Measurements from ENCODE around the gene GFY. TPM values are rescaled to one million over a fixed set of nuclear protein-coding genes. Genes with fewer than 3 reads are reported as not detected.

Gene GFY
- total and polyA plus RNA-seq, 2 donors (not counting 1 experiment from before 2014, with no cell fraction given): not detected

DNA sequence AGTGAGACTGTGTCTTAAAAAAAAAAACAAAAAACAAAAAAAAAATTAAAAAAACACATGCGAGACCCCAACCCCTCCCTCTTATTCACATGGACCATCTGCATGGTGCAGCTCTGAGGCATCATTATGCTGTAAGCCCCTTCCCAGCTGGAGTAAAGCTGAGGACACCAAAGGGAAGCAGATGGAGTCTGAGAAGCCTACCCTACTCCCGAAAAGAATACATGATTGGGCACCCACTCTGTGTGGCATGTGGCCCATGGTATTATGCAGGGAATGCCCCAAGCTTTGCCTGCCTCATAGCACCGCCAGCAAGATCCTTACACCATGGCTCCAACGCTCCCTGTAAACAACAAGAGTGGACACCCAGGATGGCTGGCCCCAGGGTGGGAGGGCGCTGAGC lies 6.7 kb upstream of the GFY start:
- H3K9me3 ChIP-seq (ENCODE audit: control extremely low read depth in 1 of 3, control insufficient read depth in 2 of 3, insufficient read depth in 1 of 3, low read length in 2 of 3): peaks cover 0 to 26% (median 0%) of the 10 kb centered on the region in 3 donors
- WGBS (ENCODE audit: insufficient coverage): 100% methylated on average over 1 of the region's 5 CpGs
- POLR2A ChIA-PET: no interaction called here
- CTCF ChIA-PET: interaction anchor here (1.2 to 2.1 kb wide), 3 partner anchors 11 to 27 kb away, joined by 5 to 8 read pairs (median 6); no protein-coding TSS in a partner anchor
- peaks cover 52% of the 10 kb centered on the region for H3K27me3 Mint-ChIP-seq
- H4K20me1 ChIP-seq (ENCODE audit: control insufficient read depth, insufficient read depth, low read length, poor library complexity, severe bottlenecking): no peaks in the 10 kb centered on the region
- H3K27me3 ChIP-seq (replicated peaks in 1 of 4; ENCODE audit: control extremely low read depth in 1 of 4, control insufficient read depth in 3 of 4, insufficient read depth in 4 of 4, low read length in 3 of 4): peaks cover 0 to 72% (median 46%) of the 10 kb centered on the region in 4 experiments
- H3K79me2 ChIP-seq (ENCODE audit: control insufficient read depth, insufficient read depth, low read length): no peaks in the 10 kb centered on the region
- H3K4me1 ChIP-seq (ENCODE audit: control insufficient read depth in 2 of 2, insufficient read depth in 2 of 2, low read length in 2 of 2): peaks cover 35 to 49% of the 10 kb centered on the region in 2 donors
- no peak overlapping the region for H3K27ac ChIP-seq (ENCODE audit: low read length in 2 of 2)
- intact Hi-C loops (cut with micrococcal nuclease): no loop called here
- H3K36me3 ChIP-seq (replicated peaks in 1 of 2; ENCODE audit: control extremely low read depth in 1 of 2, control insufficient read depth in 1 of 2, extremely low read depth in 1 of 2, insufficient read depth in 2 of 2, low read length in 1 of 2): no peaks in the 10 kb centered on the region
- H2AFZ ChIP-seq (ENCODE audit: insufficient read depth, low read depth, low read length, poor library complexity, severe bottlenecking): no peak overlapping the region
- H3K4me3 ChIP-seq (ENCODE audit: control extremely low read depth in 1 of 5, extremely low read depth in 1 of 5, insufficient read depth in 1 of 5, low read depth in 2 of 5, low read length in 4 of 5): no peak overlapping the region
- no peak for ATAC-seq (ENCODE audit: low read depth)
- DNase-seq: no peak
- no peak overlapping the region for H3K4me3 Mint-ChIP-seq
- H3K4me2 ChIP-seq (replicated peaks; ENCODE audit: low read depth, low read length, poor library complexity, severe bottlenecking): no peak overlapping the region
- TF ChIP-seq, protein P1, sequence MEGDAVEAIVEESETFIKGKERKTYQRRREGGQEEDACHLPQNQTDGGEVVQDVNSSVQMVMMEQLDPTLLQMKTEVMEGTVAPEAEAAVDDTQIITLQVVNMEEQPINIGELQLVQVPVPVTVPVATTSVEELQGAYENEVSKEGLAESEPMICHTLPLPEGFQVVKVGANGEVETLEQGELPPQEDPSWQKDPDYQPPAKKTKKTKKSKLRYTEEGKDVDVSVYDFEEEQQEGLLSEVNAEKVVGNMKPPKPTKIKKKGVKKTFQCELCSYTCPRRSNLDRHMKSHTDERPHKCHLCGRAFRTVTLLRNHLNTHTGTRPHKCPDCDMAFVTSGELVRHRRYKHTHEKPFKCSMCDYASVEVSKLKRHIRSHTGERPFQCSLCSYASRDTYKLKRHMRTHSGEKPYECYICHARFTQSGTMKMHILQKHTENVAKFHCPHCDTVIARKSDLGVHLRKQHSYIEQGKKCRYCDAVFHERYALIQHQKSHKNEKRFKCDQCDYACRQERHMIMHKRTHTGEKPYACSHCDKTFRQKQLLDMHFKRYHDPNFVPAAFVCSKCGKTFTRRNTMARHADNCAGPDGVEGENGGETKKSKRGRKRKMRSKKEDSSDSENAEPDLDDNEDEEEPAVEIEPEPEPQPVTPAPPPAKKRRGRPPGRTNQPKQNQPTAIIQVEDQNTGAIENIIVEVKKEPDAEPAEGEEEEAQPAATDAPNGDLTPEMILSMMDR (IDR thresholded peaks at IDR 0.05): no peak
- H3K27ac Mint-ChIP-seq: no peak overlapping the region
- no peak overlapping the region for H3K9ac ChIP-seq (ENCODE audit: low read length)
- H3K4me1 Mint-ChIP-seq: peaks cover 43% of the 10 kb centered on the region
- no peaks in the 10 kb centered on the region for H3K9me3 Mint-ChIP-seq (ENCODE audit: insufficient read depth)

DNA sequence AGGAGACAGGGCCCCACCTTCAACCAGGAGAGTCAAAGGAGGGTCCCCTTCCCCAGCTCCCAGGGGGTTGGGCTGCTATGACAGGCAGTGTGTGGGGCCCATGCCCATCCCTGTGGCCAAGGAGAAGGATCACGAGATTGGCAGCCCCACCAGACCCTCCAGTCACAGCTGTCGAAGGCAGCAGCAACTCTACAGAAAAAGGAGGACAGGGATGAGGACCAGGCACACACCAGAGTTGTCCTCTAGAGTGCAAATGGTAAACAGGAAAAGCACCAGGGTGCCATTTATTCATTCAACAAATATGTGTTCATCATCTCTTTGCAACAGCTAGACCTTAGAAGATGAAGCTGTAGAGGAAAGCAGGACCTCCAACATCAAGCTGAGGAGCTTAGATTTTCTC lies 6.0 kb upstream of the GFY start:
- H3K4me3 Mint-ChIP-seq: no peak overlapping the region
- no peak for ATAC-seq (ENCODE audit: low read depth)
- ChIA-PET POLR2A (interaction anchor here (0.6 kb wide), 1 partner anchor 27 kb away, joined by 3 read pairs; no protein-coding TSS in a partner anchor), CTCF (interaction anchor here (0.6 to 2.1 kb wide), 4 partner anchors 10 to 28 kb away, joined by 3 to 8 read pairs (median 6); no protein-coding TSS in a partner anchor)
- no peak for DNase-seq
- Histone ChIP-seq H3K4me1 (ENCODE audit: control insufficient read depth in 2 of 2, insufficient read depth in 2 of 2, low read length in 2 of 2) (peaks cover 40 to 51% of the 10 kb centered on the region in 2 donors), H3K4me3 (ENCODE audit: control extremely low read depth in 1 of 5, extremely low read depth in 1 of 5, insufficient read depth in 1 of 5, low read depth in 2 of 5, low read length in 4 of 5) (no peak overlapping the region), H3K36me3 (replicated peaks in 1 of 2; ENCODE audit: control extremely low read depth in 1 of 2, control insufficient read depth in 1 of 2, extremely low read depth in 1 of 2, insufficient read depth in 2 of 2, low read length in 1 of 2) (no peaks in the 10 kb centered on the region), H3K4me2 (replicated peaks; ENCODE audit: low read depth, low read length, poor library complexity, severe bottlenecking) (no peak overlapping the region), H3K79me2 (ENCODE audit: control insufficient read depth, insufficient read depth, low read length) (no peaks in the 10 kb centered on the region), H3K9ac (ENCODE audit: low read length) (no peak overlapping the region), H3K9me3 (ENCODE audit: control extremely low read depth in 1 of 3, control insufficient read depth in 2 of 3, insufficient read depth in 1 of 3, low read length in 2 of 3) (peaks cover 0 to 26% (median 0%) of the 10 kb centered on the region in 3 donors), H3K27ac (ENCODE audit: low read length in 2 of 2) (no peak overlapping the region), H2AFZ (ENCODE audit: insufficient read depth, low read depth, low read length, poor library complexity, severe bottlenecking) (no peak overlapping the region), H3K27me3 (replicated peaks in 1 of 4; ENCODE audit: control extremely low read depth in 1 of 4, control insufficient read depth in 3 of 4, insufficient read depth in 4 of 4, low read length in 3 of 4) (peaks cover 0 to 78% (median 51%) of the 10 kb centered on the region in 4 experiments), H4K20me1 (ENCODE audit: control insufficient read depth, insufficient read depth, low read length, poor library complexity, severe bottlenecking) (no peaks in the 10 kb centered on the region)
- 81% methylated on average over 2 of the region's 2 CpGs for WGBS (ENCODE audit: insufficient coverage)
- H3K4me1 Mint-ChIP-seq: peaks cover 45% of the 10 kb centered on the region
- no peaks in the 10 kb centered on the region for H3K9me3 Mint-ChIP-seq (ENCODE audit: insufficient read depth)
- no peak overlapping the region for H3K27ac Mint-ChIP-seq
- intact Hi-C loops (cut with micrococcal nuclease): no loop called here
- TF ChIP-seq EZH2 (IDR thresholded peaks at IDR 0.05; ENCODE audit: borderline replicate concordance, insufficient read depth, low read depth, low read length, poor library complexity, severe bottlenecking): no peak
- TF ChIP-seq, protein P1 (IDR thresholded peaks at IDR 0.05): no peak
- H3K27me3 Mint-ChIP-seq: peaks cover 58% of the 10 kb centered on the region

Data from B cell (primary cell).